Measurements from ENCODE around the gene SPIRE2. TPM values are rescaled to one million over a fixed set of nuclear protein-coding genes. Genes with fewer than 3 reads are reported as not detected.

SPIRE2 gene
- total and polyA plus RNA-seq, 2 experiments from 2014 or later = 0.55 to 3.6 TPM

DNA sequence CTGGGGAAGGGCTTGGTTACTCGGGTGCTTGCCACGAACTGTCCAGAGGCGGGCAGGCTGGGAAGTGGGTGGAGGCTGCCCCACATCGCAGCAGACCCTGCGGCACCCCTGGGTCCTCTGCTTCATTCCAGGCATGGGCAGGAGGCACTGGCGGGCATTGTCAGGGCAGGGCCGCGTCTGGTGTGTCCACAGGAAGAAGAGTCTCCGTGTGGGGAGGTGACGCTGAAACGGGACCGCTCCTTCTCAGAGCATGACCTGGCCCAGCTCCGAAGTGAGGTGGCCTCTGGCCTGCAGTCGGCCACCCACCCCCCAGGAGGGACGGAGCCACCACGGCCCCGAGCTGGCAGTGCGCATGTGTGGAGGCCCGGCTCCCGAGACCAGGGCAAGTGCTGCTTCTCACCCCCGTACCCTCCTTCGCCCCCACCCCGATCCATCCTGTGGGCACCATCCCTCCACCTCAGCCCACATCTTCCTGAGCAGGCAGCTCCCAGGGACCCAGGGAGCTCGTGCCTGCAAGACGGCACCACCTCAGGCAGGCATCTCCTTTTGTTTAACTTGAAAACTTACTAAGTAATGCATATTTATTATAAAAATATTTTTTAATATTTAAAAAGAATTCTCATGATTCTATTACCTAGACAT, 30.8 kb downstream of the SPIRE2 start:
- H3K36me3 ChIP-seq (ENCODE audit: low read depth) = no peaks in the 10 kb centered on the region
- TF ChIP-seq EZH2 (IDR thresholded peaks at IDR 0.05; ENCODE audit: insufficient read depth, poor library complexity, severe bottlenecking) = no peak
- TF ChIP-seq EZH2phosphoT487 (IDR thresholded peaks at IDR 0.05; ENCODE audit: insufficient read depth, low read depth) = no peak
- no peak overlapping the region for H3K27ac ChIP-seq
- no peak for DNase-seq
- no peaks in the 10 kb centered on the region for H3K9me3 ChIP-seq (ENCODE audit: low read depth)
- no peaks in the 10 kb centered on the region for H4K20me1 ChIP-seq (ENCODE audit: insufficient read depth)
- no peaks in the 10 kb centered on the region for H3K9me2 ChIP-seq (ENCODE audit: insufficient read depth)
- no peak overlapping the region for H2AFZ ChIP-seq
- H3K79me2 ChIP-seq (ENCODE audit: insufficient read depth) = no peaks in the 10 kb centered on the region
- no peaks in the 10 kb centered on the region for H3K27me3 ChIP-seq (replicated peaks; ENCODE audit: insufficient read depth)
- peaks cover 2% of the 10 kb centered on the region; the same call in 1 of the 2 replicates for H3F3A ChIP-seq (ENCODE audit: insufficient read depth)
- in situ Hi-C loops (cut with MboI) = no loop called here
- no peak overlapping the region for H3K4me2 ChIP-seq (ENCODE audit: unreplicated experiment)
- no peak overlapping the region for H3K9ac ChIP-seq
- 85 to 91% methylated on average over 9 to 25 of the region's 25 CpGs for WGBS, 2 experiments (ENCODE audit: low coverage in 1 of 2, low lambda C conversion rate in 2 of 2, missing lambda C conversion rate in 2 of 2)
- no peak overlapping the region for H3K4me3 ChIP-seq
- H3K4me1 ChIP-seq (ENCODE audit: insufficient read depth) = peaks cover 3% of the 10 kb centered on the region

GRCh38 chr16:89859615-89860007, 31.3 kb downstream of the SPIRE2 start:
- no peak overlapping the region for H2AFZ ChIP-seq
- WGBS, 2 experiments (ENCODE audit: low coverage in 1 of 2, low lambda C conversion rate in 2 of 2, missing lambda C conversion rate in 2 of 2) = 78% methylated on average over 16 of the region's 16 CpGs
- H3K9me3 ChIP-seq (ENCODE audit: low read depth) = no peaks in the 10 kb centered on the region
- no peaks in the 10 kb centered on the region for H3K79me2 ChIP-seq (ENCODE audit: insufficient read depth)
- H3K9me2 ChIP-seq (ENCODE audit: insufficient read depth) = no peaks in the 10 kb centered on the region
- in situ Hi-C loops (cut with MboI) = no loop called here
- no peak for TF ChIP-seq EZH2 (IDR thresholded peaks at IDR 0.05; ENCODE audit: insufficient read depth, poor library complexity, severe bottlenecking)
- no peak for TF ChIP-seq EZH2phosphoT487 (IDR thresholded peaks at IDR 0.05; ENCODE audit: insufficient read depth, low read depth)
- no peaks in the 10 kb centered on the region for H3K27me3 ChIP-seq (replicated peaks; ENCODE audit: insufficient read depth)
- H3K4me1 ChIP-seq (ENCODE audit: insufficient read depth) = peaks cover 8% of the 10 kb centered on the region
- no peak overlapping the region for H3K9ac ChIP-seq
- H3K4me3 ChIP-seq = no peak overlapping the region
- peaks cover 7% of the 10 kb centered on the region; the same call in 1 of the 2 replicates for H3F3A ChIP-seq (ENCODE audit: insufficient read depth)
- H4K20me1 ChIP-seq (ENCODE audit: insufficient read depth) = no peaks in the 10 kb centered on the region
- H3K4me2 ChIP-seq (ENCODE audit: unreplicated experiment) = no peak overlapping the region
- H3K36me3 ChIP-seq (ENCODE audit: low read depth) = no peaks in the 10 kb centered on the region
- H3K27ac ChIP-seq = no peak overlapping the region
- no peak for DNase-seq

DNA sequence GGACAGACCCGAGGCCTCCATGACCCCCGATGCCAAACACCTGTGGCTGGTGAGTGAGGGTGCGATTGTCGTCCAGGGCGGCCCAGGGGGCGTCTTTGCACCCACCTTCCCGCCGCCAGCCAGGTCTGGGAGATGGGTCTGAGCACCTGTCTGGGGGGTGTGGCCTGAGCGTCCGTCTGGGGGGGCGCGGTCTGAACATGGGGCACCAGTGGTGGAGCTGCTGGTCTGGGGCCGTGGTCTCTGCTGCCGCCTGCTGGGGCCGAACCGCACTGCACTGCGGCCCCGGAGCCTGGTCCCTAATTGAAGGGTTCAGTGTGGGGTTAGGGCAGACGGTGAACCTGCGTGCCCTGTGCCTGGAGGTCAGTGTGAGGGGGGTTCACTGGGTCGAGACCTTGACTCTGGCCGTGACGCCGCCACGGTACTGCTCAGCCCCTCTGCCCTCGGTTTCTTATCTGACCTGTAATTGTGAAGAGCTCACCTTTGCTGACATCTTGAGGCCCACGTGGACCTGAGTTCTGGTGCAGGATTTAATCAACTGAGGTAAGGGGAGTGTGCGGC, 32.6 kb downstream of the SPIRE2 start:
- Histone ChIP-seq H3F3A (ENCODE audit: insufficient read depth) (peaks cover 14% of the 10 kb centered on the region; the same call in 1 of the 2 replicates), H4K20me1 (ENCODE audit: insufficient read depth) (no peaks in the 10 kb centered on the region), H2AFZ (no peak overlapping the region), H3K4me1 (ENCODE audit: insufficient read depth) (peaks cover 11% of the 10 kb centered on the region), H3K4me2 (ENCODE audit: unreplicated experiment) (no peak overlapping the region), H3K9me2 (ENCODE audit: insufficient read depth) (no peaks in the 10 kb centered on the region), H3K9ac (no peak overlapping the region), H3K36me3 (ENCODE audit: low read depth) (no peaks in the 10 kb centered on the region), H3K27ac (no peak overlapping the region), H3K79me2 (ENCODE audit: insufficient read depth) (no peaks in the 10 kb centered on the region), H3K9me3 (ENCODE audit: low read depth) (no peaks in the 10 kb centered on the region), H3K4me3 (no peak overlapping the region), H3K27me3 (replicated peaks; ENCODE audit: insufficient read depth) (no peaks in the 10 kb centered on the region)
- WGBS, 2 experiments (ENCODE audit: low coverage in 1 of 2, low lambda C conversion rate in 2 of 2, missing lambda C conversion rate in 2 of 2) = 14 to 16% methylated on average over 23 to 25 of the region's 28 CpGs
- peak; percentile 58 for DNase-seq
- in situ Hi-C loops (cut with MboI) = no loop called here
- no peak for TF ChIP-seq EZH2phosphoT487 (IDR thresholded peaks at IDR 0.05; ENCODE audit: insufficient read depth, low read depth)
- TF ChIP-seq EZH2 (IDR thresholded peaks at IDR 0.05; ENCODE audit: insufficient read depth, poor library complexity, severe bottlenecking) = no peak

DNA sequence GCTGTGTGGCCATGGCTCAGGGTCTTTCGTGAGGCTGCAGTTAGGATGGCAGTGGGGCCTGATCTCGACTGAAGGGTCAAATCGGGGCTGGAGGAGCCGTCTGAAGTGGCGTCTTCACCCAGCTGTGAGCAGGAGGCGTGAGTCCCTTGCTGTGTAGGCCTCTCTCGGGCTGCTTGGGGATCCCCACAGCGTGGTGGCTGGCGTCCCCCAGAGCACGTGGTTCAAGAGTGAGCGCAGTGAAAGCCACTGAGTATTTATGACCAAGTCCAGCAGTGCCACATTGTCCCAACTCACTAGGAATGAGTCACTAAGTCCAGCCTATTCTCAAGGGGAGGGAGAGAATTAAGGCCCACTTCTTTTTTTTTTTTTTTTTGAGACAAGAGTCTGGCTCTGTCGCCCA, 33.4 kb downstream of the SPIRE2 start:
- Histone ChIP-seq H3K9me3 (ENCODE audit: low read depth) (no peaks in the 10 kb centered on the region), H3K4me1 (ENCODE audit: insufficient read depth) (peaks cover 11% of the 10 kb centered on the region), H3K4me3 (no peak overlapping the region), H3K9me2 (ENCODE audit: insufficient read depth) (no peaks in the 10 kb centered on the region), H4K20me1 (ENCODE audit: insufficient read depth) (no peaks in the 10 kb centered on the region), H3K79me2 (ENCODE audit: insufficient read depth) (no peaks in the 10 kb centered on the region), H3K4me2 (ENCODE audit: unreplicated experiment) (no peak overlapping the region), H3K36me3 (ENCODE audit: low read depth) (no peaks in the 10 kb centered on the region), H3K27me3 (replicated peaks; ENCODE audit: insufficient read depth) (no peaks in the 10 kb centered on the region), H3K9ac (no peak overlapping the region), H3K27ac (no peak overlapping the region), H3F3A (ENCODE audit: insufficient read depth) (peaks cover 14% of the 10 kb centered on the region; the same call in 1 of the 2 replicates), H2AFZ (no peak overlapping the region)
- in situ Hi-C loops (cut with MboI) = no loop called here
- 74 to 79% methylated on average over 12 of the region's 12 CpGs for WGBS, 2 experiments (ENCODE audit: low coverage in 1 of 2, low lambda C conversion rate in 2 of 2, missing lambda C conversion rate in 2 of 2)
- peak; percentile 21 for DNase-seq
- no peak for TF ChIP-seq EZH2phosphoT487 (IDR thresholded peaks at IDR 0.05; ENCODE audit: insufficient read depth, low read depth)
- no peak for TF ChIP-seq EZH2 (IDR thresholded peaks at IDR 0.05; ENCODE audit: insufficient read depth, poor library complexity, severe bottlenecking)
